Nephron (organoid): ENCODE measurements around the gene SMIM28.

ENCODE experiments used
- H3K27ac Mint-ChIP-seq, 3 experiments: 2 replicates each; pipeline ENCODE4 v1.8.0; 2020; ENCODE audit warnings: mixed read lengths in 3 of 3, mild to moderate bottlenecking in 2 of 3, moderate library complexity in 1 of 3
- H3K27me3 Mint-ChIP-seq: 2 replicates; pipeline ENCODE4 v1.8.0; 2021; ENCODE audit warnings: low read depth, mild to moderate bottlenecking, moderate library complexity, mixed read lengths
- H3K36me3 Mint-ChIP-seq: 2 replicates; pipeline ENCODE4 v1.8.0; 2020; ENCODE audit warnings: low read depth, mixed read lengths
- H3K4me1 Mint-ChIP-seq: 2 replicates; pipeline ENCODE4 v1.8.0; 2020; ENCODE audit warnings: mixed read lengths
- H3K4me3 Mint-ChIP-seq, 3 experiments: 2 replicates each; pipeline ENCODE4 v1.8.0; 2020; ENCODE audit warnings: mild to moderate bottlenecking in 3 of 3, mixed read lengths in 3 of 3, moderate library complexity in 2 of 3
- H3K9me3 Mint-ChIP-seq: 2 replicates; pipeline ENCODE4 v1.8.0; 2020; ENCODE audit warnings: mixed read lengths
- TF ChIP-seq, protein P1 (sequence below), 3 experiments: fragments of 200-600 bp; sonication (generic); IDR thresholded peaks; one replicate each; pipeline ENCODE4 v1.5.0; 2021; ENCODE audit warnings: antibody characterized with exemption in 3 of 3; ENCODE audit not compliant: unreplicated experiment in 3 of 3

The SMIM28 gene

DNA sequence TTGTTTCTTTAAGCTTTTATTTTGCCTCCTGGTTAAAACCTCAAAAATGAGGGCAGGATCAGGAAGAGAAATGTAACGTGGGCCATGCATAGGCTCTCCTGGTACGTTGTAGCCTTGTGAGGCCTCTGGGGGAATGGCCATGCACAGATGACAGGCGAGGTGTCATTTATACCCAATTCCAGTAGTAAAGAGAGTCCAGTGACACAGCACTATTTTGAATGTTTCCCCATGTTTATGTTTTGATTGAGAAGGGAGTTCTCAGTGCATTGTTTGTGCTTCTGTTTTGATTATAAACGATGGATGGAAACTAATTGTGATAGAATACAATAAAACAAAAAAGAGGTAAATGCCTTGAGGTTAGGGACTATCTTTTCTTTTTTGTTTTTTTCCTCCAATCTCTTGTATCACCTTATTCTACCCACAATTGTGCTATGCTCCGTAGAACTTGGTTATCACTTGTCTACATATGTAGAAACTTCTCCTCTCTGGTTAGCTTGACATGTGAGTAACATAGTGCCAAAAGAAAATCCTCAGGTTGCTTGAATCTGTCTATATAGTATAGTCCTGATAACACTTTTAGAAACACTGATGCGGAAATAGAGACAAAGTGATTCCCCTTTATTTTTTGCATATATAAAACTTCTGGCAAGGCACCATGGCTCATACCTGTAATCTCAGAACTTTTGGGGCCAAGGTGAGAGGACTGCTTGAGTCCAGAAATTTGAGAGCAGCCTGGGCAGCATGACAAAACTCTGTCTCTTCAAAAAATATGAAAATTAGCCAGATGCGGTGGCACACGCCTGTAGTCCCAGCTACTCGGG lies 6.9 kb upstream of the SMIM28 start:
- no peak overlapping the region for H3K4me3 Mint-ChIP-seq
- peaks cover 6% of the 10 kb centered on the region for H3K4me1 Mint-ChIP-seq
- no peaks in the 10 kb centered on the region for H3K27me3 Mint-ChIP-seq
- TF ChIP-seq, protein P1, sequence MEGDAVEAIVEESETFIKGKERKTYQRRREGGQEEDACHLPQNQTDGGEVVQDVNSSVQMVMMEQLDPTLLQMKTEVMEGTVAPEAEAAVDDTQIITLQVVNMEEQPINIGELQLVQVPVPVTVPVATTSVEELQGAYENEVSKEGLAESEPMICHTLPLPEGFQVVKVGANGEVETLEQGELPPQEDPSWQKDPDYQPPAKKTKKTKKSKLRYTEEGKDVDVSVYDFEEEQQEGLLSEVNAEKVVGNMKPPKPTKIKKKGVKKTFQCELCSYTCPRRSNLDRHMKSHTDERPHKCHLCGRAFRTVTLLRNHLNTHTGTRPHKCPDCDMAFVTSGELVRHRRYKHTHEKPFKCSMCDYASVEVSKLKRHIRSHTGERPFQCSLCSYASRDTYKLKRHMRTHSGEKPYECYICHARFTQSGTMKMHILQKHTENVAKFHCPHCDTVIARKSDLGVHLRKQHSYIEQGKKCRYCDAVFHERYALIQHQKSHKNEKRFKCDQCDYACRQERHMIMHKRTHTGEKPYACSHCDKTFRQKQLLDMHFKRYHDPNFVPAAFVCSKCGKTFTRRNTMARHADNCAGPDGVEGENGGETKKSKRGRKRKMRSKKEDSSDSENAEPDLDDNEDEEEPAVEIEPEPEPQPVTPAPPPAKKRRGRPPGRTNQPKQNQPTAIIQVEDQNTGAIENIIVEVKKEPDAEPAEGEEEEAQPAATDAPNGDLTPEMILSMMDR (IDR thresholded peaks at IDR 0.05; ENCODE audit: unreplicated experiment in 3 of 3): no peak
- H3K36me3 Mint-ChIP-seq: no peaks in the 10 kb centered on the region
- peaks cover 12% of the 10 kb centered on the region for H3K9me3 Mint-ChIP-seq
- H3K27ac Mint-ChIP-seq: peak overlapping the region in 1 of 3 experiments; percentile 49

DNA sequence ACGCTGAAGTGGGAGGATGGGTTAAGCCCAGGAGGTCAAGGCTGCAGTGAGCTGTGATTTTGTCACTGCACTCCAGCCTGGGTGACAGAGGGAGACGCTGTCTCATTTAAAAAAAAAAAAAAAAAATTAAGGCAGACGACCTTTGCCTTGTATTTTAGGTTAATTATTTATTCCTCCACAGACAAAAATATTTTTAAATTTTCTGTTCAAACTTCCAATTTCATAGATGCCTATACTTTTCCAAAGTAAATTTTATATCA lies 6.3 kb upstream of the SMIM28 start:
- Mint-ChIP-seq H3K36me3 (no peaks in the 10 kb centered on the region), H3K27ac (peak overlapping the region in 2 of 3 experiments; percentile 57 to 72)

DNA sequence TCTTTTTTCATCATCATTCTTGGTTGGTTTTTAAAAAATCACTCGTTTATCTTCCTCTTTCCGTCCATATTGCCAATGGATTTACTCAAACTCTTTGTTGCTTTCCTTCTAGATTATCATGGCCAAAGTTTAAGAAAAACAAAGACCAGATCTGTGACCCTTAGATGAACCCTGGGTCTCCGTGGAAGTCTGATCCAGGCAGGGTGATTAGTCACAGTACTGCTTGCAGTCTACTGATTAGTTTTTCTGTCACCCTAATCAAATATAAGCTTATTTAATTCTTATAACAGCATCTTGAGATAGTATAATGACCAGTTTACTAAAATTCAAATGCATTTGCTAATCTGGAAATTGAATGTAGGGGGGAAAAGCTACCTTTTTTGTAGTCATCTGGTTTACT lies 6.0 kb upstream of the SMIM28 start:
- Mint-ChIP-seq H3K27ac (peak overlapping the region in 2 of 3 experiments; percentile 57 to 72), H3K4me1 (peaks cover 6% of the 10 kb centered on the region), H3K9me3 (peaks cover 12% of the 10 kb centered on the region), H3K4me3 (no peak overlapping the region), H3K36me3 (no peaks in the 10 kb centered on the region), H3K27me3 (no peaks in the 10 kb centered on the region)
- TF ChIP-seq, protein P1 (IDR thresholded peaks at IDR 0.05; ENCODE audit: unreplicated experiment in 3 of 3): no peak

More for the DNA sequence above, 6.3 kb upstream of the SMIM28 start:
- Mint-ChIP-seq H3K4me1 (peaks cover 6% of the 10 kb centered on the region), H3K27me3 (no peaks in the 10 kb centered on the region), H3K4me3 (no peak overlapping the region), H3K9me3 (peaks cover 12% of the 10 kb centered on the region)
- TF ChIP-seq, protein P1 (IDR thresholded peaks at IDR 0.05; ENCODE audit: unreplicated experiment in 3 of 3): no peak

DNA sequence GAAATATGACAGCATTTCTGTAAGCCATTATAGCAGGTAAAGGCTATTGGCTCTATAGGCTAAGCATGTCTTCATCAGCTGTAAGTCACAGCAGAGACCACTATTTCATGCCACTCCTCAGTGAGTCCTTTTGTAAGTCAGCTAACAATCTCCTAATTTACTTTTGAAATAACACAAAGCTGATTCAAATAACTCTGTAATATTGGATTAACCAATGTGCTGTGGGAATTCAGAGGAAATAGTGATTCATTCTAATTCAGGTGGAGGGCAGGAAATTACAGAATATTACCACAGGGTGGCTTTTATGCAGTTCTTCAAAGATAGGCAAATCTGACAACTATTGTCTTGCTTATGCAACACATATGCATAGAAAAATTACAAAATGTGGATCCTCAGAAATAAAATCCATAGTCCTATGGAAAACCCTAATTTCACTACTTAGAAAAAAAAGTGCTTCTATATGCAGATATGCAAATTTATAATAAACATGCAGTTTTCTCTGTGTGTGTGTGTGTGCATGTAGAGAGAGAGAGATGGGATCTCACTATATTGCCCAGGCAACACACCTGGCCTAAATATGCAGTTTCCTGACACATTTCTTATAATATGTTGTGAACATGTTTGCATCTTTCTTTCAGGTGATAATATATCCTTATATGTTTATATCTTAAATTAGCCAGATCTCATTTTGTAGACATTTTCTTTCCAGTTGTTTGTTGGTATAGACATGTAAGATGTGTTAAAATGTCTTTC lies 4.8 kb upstream of the SMIM28 start:
- no peak overlapping the region for H3K27ac Mint-ChIP-seq
- H3K4me3 Mint-ChIP-seq: no peak overlapping the region
- TF ChIP-seq, protein P1 (IDR thresholded peaks at IDR 0.05; ENCODE audit: unreplicated experiment in 3 of 3): no peak
- H3K27me3 Mint-ChIP-seq: no peaks in the 10 kb centered on the region
- peaks cover 3% of the 10 kb centered on the region for H3K9me3 Mint-ChIP-seq
- H3K36me3 Mint-ChIP-seq: no peaks in the 10 kb centered on the region
- H3K4me1 Mint-ChIP-seq: peaks cover 6% of the 10 kb centered on the region

DNA sequence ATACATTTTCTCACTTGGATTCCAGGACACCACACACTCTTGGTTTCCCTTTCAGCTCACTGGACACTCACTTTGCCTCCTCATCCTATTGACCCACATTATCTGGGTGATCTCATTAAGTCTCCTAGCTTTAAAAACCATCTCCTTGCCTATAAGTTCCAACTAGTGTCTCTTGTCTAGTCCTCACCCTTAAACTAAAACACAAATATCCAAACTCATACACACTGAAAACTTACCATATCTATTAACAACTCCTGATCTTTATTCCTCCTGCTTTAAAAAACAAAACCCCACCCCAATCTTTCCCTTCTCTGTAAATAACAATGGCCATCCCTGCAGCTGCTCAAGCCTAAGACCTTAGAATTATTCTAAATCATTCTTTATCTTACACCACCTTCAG lies 3.5 kb upstream of the SMIM28 start:
- no peaks in the 10 kb centered on the region for H3K36me3 Mint-ChIP-seq

More for the DNA sequence above, 3.5 kb upstream of the SMIM28 start:
- H3K4me1 Mint-ChIP-seq: peaks cover 6% of the 10 kb centered on the region
- no peak overlapping the region for H3K4me3 Mint-ChIP-seq
- H3K27ac Mint-ChIP-seq: no peak overlapping the region
- TF ChIP-seq, protein P1 (IDR thresholded peaks at IDR 0.05; ENCODE audit: unreplicated experiment in 3 of 3): no peak
- H3K27me3 Mint-ChIP-seq: no peaks in the 10 kb centered on the region
- H3K9me3 Mint-ChIP-seq: peaks cover 3% of the 10 kb centered on the region
